Hematopoietic multipotent progenitor cell (in vitro differentiated cells): ENCODE measurements around the gene MX2. TPM values are rescaled to one million over a fixed set of nuclear protein-coding genes. Genes with fewer than 3 reads are reported as not detected.

Experiments
- DNase-seq, 3 donors: peaks; one replicate each; pipeline ENCODE4 v3.0.0-alpha.2; 2011 to 2015; ENCODE audit warnings: low read depth in 2 of 3, low spot score in 2 of 3
- total RNA-seq: library from RNA; depleted of rRNA; stranded (reverse); fragments of >200 nt; gene quantifications from one replicate; pipeline ENCODE4 v1.2.3, GENCODE V29; 2012

Gene MX2
- total RNA-seq, 1 donor = 25.3 TPM

DNA sequence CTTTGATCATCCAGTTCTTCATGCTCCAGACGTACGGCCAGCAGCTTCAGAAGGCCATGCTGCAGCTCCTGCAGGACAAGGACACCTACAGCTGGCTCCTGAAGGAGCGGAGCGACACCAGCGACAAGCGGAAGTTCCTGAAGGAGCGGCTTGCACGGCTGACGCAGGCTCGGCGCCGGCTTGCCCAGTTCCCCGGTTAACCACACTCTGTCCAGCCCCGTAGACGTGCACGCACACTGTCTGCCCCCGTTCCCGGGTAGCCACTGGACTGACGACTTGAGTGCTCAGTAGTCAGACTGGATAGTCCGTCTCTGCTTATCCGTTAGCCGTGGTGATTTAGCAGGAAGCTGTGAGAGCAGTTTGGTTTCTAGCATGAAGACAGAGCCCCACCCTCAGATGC is 96.7 kb downstream of the MX2 start:
- DNase-seq = no peak

Other genes starting within 250 kb of the MX2 start
- 8.1 TPM for gene BACE2, start 193.9 kb upstream of the MX2 start, total RNA-seq
- gene FAM3B, start 45.2 kb upstream of the MX2 start, total RNA-seq = under 0.01 TPM
- gene MX1, start 64.2 kb downstream of the MX2 start, total RNA-seq = 86.4 TPM
- not detected for gene TMPRSS2, start 146.1 kb downstream of the MX2 start, total RNA-seq